Measurements from ENCODE around the gene CLEC18A.

DNA sequence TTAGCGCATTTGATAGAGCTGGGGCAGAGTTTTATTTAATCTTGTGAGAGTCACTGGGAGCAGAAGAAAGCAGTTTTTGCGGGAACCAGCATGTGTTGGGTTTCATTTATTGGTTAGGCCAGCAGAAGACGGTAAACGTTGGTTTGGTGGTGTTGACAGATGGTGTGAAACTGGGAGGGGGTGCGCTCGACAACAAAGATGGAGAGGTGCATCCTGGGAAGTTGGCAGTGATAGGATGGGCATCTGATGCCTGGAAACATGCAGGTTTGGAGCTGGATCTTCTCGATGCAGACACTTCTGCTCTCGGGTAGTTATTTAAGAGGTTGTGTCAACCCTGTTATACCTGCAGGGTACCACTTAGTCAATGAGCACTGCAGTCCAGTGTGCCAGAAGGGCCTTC lies 24.9 kb upstream of the CLEC18A start:
- TF ChIP-seq, protein P1, sequence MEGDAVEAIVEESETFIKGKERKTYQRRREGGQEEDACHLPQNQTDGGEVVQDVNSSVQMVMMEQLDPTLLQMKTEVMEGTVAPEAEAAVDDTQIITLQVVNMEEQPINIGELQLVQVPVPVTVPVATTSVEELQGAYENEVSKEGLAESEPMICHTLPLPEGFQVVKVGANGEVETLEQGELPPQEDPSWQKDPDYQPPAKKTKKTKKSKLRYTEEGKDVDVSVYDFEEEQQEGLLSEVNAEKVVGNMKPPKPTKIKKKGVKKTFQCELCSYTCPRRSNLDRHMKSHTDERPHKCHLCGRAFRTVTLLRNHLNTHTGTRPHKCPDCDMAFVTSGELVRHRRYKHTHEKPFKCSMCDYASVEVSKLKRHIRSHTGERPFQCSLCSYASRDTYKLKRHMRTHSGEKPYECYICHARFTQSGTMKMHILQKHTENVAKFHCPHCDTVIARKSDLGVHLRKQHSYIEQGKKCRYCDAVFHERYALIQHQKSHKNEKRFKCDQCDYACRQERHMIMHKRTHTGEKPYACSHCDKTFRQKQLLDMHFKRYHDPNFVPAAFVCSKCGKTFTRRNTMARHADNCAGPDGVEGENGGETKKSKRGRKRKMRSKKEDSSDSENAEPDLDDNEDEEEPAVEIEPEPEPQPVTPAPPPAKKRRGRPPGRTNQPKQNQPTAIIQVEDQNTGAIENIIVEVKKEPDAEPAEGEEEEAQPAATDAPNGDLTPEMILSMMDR (conservative IDR thresholded peaks at IDR 0.05; ENCODE audit: low read depth, low read length) = no peak
- no peak for TF ChIP-seq EZH2 (IDR thresholded peaks at IDR 0.05; ENCODE audit: borderline replicate concordance, low read depth, low read length, poor library complexity, severe bottlenecking)
